GM19351 (cell line): ENCODE results near the gene GALNT6.
A peak's percentile ranks its signal among the peaks of the same experiment; 100 is the strongest.

Experiments used
- ATAC-seq: cut with Tn5 transposase; IDR thresholded peaks from one replicate; pipeline ENCODE4 v1.9.1; 2021; ENCODE audit warnings: mild to moderate bottlenecking, moderate library complexity; ENCODE audit not compliant: unreplicated experiment

GALNT6 gene

GRCh38 chr12:51406859-51407258, 15.7 kb upstream of the GALNT6 start:
- ATAC-seq = no peak

GRCh38 chr12:51406290-51406689, 15.1 kb upstream of the GALNT6 start:
- ATAC-seq = no peak

DNA sequence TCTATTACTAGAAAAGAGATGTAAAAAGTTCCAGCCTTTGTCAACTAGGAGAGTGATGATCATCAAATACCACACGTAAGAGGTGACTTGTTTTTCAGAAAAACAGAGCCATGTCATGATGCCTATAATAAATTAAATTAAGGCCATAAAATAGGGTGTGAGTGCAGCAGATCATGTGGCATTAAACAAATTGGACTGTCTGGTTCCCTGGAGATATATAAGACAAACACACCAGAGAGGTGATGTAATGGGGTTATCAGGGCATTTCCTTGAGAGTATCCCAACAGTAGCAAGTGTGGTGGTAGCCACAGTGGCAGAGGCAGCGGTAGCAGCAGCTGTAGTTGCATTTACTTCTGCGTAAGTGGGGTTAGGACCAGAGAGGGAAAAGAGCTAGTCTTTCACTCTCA, 14.6 kb upstream of the GALNT6 start:
- no peak for ATAC-seq

- ATAC-seq = no peak
These were observed 13.4 kb upstream of the GALNT6 start for GRCh38 chr12:51404627-51405026.

GRCh38 chr12:51403681-51404136, 12.5 kb upstream of the GALNT6 start:
- no peak for ATAC-seq

DNA sequence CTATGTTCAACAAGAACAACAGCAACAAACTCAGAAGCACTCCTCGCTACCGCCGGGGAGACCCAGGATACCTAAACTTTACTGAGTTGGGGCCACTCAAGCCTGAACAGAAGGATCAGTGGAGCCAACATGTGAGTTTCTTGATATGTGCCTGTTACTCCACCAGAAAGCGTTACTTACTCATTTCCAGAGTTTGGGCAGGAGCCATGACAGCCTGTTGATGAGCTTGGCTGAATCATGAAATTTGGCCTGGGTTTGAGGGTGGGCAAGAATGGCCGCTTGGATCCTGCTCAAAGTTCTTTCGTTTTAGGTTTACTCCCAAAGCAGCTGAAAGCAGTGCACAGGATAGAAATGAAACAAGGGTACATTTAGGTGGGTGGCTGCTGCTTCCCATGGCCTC, 12.0 kb upstream of the GALNT6 start:
- no peak for ATAC-seq

DNA sequence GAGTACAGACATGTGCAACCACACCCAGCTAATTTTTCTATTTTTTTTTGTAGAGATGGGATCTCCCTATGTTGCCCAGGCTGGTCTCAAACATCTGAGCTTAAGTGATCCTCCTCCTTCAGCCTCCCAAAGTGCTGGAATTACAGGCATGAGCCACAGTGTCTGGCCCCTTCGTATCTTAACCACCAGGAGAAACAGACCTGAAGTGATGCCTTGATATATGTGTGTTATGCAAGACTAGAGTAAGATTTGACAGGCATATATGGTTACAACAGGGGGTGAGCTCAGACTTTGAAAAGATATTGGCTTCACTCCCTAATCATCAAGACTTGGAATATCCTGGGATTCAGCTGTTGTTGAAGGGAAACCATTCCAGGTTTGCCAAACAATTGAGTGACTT, 10.7 kb upstream of the GALNT6 start:
- ATAC-seq = no peak

- ATAC-seq = no peak
These were observed 10.3 kb upstream of the GALNT6 start for GRCh38 chr12:51401486-51401885.

- no peak for ATAC-seq
These were observed 9.8 kb upstream of the GALNT6 start for GRCh38 chr12:51401020-51401419.

DNA sequence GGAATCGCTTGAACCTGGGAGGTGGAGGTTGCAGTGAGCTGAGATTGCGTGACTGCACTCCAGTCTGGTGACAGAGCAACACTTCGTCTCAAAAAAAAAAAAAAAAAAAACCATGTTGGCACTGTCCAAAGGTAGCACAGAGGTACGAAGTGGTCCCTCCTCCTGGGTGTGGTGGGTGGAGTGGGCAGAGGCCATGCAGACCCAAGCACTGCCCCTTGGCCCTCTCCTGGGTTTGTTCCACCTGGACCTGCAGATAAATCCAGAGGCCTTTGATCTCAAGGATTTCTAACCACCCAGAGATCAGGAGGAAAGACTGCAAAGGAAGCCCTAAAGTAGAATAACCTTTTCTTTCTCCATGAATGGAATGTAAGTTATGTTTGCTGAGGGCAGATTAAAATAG, 8.7 kb upstream of the GALNT6 start:
- ATAC-seq = no peak

DNA sequence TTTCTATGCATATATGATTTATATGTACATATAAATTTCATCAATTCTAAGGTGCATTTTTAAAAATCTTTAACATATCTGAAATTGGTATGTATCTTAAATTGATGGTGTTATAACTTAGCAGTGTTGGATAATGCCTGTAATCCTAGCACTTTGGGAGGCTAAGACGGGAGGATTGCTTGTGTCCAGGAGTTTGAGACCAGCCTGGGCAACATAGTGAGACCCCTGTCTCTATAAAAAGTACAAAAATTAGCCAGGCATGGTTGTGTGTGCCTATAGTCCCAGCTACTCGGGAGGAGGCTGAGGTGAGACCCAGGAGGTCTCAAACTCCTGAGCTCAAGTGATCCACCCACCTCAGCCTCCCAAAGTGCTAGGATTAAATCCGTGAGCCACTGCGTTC, 6.5 kb upstream of the GALNT6 start:
- no peak for ATAC-seq

DNA sequence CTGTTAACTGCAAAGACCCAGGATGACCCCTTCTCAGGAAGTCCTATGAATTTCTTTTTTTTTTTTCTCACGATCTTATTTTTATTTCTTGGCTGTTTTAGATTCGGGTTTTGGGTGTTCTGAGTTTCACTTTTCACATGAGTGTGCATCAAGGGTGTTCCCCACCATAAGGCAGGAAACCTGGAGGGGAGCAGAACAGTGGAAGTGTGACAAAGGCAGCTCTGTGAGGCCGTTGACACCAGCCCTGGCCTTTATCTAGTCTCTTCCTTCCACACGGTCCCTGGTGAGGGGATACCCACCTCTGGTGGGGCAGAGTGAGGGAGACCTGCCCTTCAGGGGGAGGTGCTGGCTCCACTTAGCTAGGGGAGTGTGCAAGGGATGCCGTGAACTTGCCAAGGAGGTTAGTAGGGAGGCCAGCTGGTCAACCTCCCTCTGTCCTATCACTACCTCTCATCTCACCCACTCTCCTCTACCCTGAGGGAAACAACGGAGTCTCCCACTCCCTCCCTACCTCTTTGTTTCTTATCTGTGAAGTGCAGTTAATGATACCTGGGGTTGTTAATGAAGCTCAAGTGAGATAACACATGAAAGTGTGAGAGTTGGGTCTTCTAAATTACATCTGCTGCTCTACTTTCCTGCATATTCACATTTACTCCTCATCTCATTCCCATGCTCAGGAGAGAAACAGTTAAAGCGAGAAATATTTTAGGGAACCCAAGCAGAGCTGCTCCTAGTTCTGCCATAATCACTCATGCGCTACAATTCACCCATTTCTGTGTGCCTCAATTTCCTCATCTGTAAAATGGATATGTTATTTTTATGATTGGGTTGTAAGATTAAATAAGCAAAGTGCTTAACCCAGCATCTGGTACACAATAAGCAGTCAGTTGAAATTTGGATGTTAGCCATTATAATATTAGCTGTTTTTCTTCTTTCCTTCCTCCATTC, 4.4 kb upstream of the GALNT6 start:
- ATAC-seq = peak; percentile 33

- ATAC-seq = no peak
These were observed 2.7 kb upstream of the GALNT6 start for GRCh38 chr12:51393676-51394545.

- peak; percentile 37 for ATAC-seq
These were observed 1.5 kb upstream of the GALNT6 start for GRCh38 chr12:51392556-51393237.

DNA sequence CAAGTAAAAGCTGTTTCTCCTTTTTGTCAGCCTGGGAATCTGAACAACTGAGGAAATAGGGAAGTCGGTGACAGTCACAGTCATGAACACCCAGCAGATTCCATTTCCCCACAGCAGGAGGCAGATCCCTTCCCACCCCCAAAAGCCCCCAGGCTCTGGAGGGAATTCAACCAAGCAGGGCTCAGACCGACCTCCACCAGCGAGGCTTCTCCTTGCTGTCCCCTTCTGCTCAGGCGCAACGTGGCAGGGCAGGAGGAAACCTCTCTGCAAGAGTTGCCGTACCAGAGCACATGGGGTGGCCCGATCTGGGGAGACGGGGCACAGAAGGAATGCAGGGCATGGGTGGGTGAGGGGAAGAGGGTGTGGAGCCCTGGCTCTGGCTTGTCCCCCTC, 319 bp downstream of the GALNT6 start:
- ATAC-seq = peak; percentile 12

GRCh38 chr12:51390457-51390856, 749 bp downstream of the GALNT6 start:
- ATAC-seq = no peak

DNA sequence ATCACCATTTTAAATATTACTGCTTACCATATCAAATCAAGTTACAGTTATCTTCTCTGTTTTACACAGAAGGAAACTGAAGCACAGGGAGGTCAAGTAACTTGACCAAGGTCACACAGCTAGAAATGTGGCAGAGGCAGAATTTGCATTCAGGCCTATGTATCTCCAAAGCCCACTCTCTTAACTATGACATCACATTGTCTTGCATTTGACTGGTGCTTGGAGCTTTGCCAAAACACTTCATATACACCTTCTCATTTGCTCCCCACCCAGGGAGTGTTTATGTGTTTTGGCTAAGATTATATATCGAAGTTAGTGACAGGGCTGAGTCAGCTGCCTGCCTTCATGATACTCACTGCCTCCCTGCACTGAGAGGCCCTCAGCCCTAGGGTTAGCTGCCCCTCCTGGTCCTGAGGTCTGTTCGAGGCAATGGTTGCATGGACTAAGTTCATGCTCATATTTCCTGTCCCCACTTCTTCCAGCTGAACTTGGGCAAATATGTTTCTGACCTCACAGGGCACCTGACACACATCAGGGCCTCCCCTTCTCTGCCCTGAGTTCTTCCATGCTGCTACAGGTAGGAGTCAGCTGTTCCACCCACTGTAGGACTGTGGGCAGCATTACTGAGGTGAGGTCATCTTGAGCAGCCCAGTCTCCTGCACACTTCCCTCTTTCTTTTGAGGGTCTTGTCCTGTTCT, 1.8 kb downstream of the GALNT6 start:
- ATAC-seq = no peak

GRCh38 chr12:51388846-51389245, 2.4 kb downstream of the GALNT6 start:
- ATAC-seq = no peak

DNA sequence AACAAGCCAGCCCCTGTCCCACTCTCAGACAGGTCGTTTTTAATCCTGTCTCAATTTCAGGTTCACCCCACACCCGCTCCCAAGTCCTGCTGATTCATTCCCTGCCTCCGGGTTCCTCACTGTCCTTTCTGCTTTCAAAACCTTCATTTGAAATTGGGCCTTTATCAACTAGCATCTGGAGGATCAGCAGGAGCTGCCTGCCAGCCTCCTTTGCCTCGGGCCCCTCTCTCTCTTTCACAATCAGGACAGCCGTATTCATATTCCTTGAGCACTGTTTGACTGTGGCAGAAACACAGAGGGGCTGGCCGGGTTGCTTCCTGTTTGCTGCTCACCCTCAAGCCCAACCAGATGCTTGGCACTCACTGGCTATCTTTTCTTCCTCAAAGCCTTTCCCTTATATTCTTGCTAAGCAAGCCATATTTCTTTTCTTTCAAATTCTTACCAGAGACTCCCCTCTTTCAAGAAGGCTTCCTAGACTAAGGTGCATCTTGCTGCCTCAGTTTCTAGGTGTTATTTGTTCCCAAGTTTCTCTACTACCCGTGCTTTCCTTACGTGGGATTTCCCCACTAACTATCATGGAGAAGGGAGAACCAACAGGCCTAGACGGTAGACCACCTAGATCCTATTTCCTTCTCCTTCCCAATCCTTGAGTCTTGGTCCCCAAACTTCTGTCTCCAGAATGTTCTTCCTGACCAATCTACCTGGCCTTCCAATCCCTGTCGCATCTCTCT, 3.0 kb downstream of the GALNT6 start:
- no peak for ATAC-seq

GRCh38 chr12:51386351-51386750, 4.9 kb downstream of the GALNT6 start:
- no peak for ATAC-seq
